Skeletal muscle cell (primary cell): ENCODE data around the gene NKPD1.

ENCODE experiments used
- DNase-seq: peaks from one replicate; pipeline ENCODE4 v3.0.0-alpha.2; 2010; ENCODE audit warnings: low read depth
- H3K4me3 ChIP-seq: 2 replicates; pipeline ENCODE4 v1.5.1; 2011; ENCODE audit warnings: low read depth, mild to moderate bottlenecking, control low read depth, low read length, moderate library complexity

Gene NKPD1

GRCh38 chr19:45175515-45176345, 14.9 kb upstream of the NKPD1 start:
- no peak overlapping the region for H3K4me3 ChIP-seq
- no peak for DNase-seq

GRCh38 chr19:45173816-45174215, 13.0 kb upstream of the NKPD1 start:
- H3K4me3 ChIP-seq: no peak overlapping the region
- peak; percentile 60 for DNase-seq

GRCh38 chr19:45172611-45173208, 11.9 kb upstream of the NKPD1 start:
- no peak overlapping the region for H3K4me3 ChIP-seq
- DNase-seq: no peak

- no peak for DNase-seq
Observed at GRCh38 chr19:45172173-45172572, 11.4 kb upstream of the NKPD1 start.

GRCh38 chr19:45171211-45171623, 10.4 kb upstream of the NKPD1 start:
- no peak overlapping the region for H3K4me3 ChIP-seq
- no peak for DNase-seq

More at GRCh38 chr19:45172173-45172572, 11.4 kb upstream of the NKPD1 start:
- no peak overlapping the region for H3K4me3 ChIP-seq

- no peak overlapping the region for H3K4me3 ChIP-seq
- DNase-seq: no peak
Observed at GRCh38 chr19:45170146-45171106, 9.6 kb upstream of the NKPD1 start.

GRCh38 chr19:45169602-45170001, 8.8 kb upstream of the NKPD1 start:
- no peak for DNase-seq
- H3K4me3 ChIP-seq: no peak overlapping the region

- no peak for DNase-seq
- no peak overlapping the region for H3K4me3 ChIP-seq
Observed at GRCh38 chr19:45168767-45169351, 8.1 kb upstream of the NKPD1 start.

- no peak for DNase-seq
- H3K4me3 ChIP-seq: no peak overlapping the region
Observed at GRCh38 chr19:45166723-45167252, 6.0 kb upstream of the NKPD1 start.

GRCh38 chr19:45164577-45165335, 4.0 kb upstream of the NKPD1 start:
- DNase-seq: peak; percentile 58
- H3K4me3 ChIP-seq: no peak overlapping the region

- DNase-seq: no peak
- no peak overlapping the region for H3K4me3 ChIP-seq
Observed at GRCh38 chr19:45163751-45164460, 3.1 kb upstream of the NKPD1 start.

GRCh38 chr19:45163156-45163555, 2.4 kb upstream of the NKPD1 start:
- no peak for DNase-seq
- H3K4me3 ChIP-seq: no peak overlapping the region

- no peak for DNase-seq
- no peak overlapping the region for H3K4me3 ChIP-seq
Observed at GRCh38 chr19:45162608-45163143, 1.9 kb upstream of the NKPD1 start.

GRCh38 chr19:45161738-45162607, 1.2 kb upstream of the NKPD1 start:
- no peak for DNase-seq
- H3K4me3 ChIP-seq: no peak overlapping the region

GRCh38 chr19:45159971-45160324, 834 bp downstream of the NKPD1 start:
- no peak for DNase-seq

GRCh38 chr19:45159210-45159970, 1.4 kb downstream of the NKPD1 start:
- no peak overlapping the region for H3K4me3 ChIP-seq
- DNase-seq: no peak

More at GRCh38 chr19:45159971-45160324, 834 bp downstream of the NKPD1 start:
- H3K4me3 ChIP-seq: no peak overlapping the region
